Left hindlimb (tissue), 1 donor: ENCODE measurements around the gene NANOS1.

Experiments
- DNase-seq: peaks from one replicate; pipeline ENCODE4 v3.0.0-alpha.2; 2018

Gene NANOS1, protein sequence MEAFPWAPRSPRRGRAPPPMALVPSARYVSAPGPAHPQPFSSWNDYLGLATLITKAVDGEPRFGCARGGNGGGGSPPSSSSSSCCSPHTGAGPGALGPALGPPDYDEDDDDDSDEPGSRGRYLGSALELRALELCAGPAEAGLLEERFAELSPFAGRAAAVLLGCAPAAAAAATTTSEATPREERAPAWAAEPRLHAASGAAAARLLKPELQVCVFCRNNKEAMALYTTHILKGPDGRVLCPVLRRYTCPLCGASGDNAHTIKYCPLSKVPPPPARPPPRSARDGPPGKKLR

DNA sequence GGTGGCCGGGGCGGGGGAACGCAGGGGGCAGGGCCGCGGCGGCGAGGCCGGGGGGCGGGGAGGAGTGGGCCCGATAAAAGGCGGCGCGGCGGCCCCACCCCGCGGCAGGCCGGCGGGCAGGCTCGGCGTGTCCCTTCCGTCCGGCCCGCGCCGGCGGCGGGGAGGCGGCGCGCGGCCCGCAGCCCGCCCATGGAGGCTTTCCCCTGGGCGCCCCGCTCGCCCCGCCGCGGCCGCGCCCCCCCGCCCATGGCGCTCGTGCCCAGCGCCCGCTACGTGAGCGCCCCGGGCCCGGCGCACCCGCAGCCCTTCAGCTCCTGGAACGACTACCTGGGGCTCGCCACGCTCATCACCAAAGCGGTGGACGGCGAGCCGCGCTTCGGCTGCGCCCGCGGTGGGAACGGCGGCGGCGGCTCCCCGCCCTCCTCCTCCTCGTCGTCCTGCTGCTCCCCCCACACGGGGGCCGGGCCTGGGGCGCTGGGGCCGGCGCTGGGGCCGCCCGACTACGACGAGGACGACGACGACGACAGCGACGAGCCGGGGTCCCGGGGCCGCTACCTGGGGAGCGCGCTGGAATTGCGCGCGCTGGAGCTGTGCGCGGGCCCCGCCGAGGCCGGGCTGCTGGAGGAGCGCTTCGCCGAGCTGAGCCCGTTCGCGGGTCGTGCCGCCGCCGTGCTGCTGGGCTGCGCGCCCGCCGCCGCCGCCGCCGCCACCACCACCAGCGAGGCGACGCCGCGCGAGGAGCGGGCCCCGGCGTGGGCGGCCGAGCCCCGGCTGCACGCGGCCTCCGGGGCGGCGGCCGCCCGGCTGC, at the start of gene NANOS1:
NANOS1 (plus strand) TSS at position 102 of the 808 bp plus-strand sequence; CDS start at position 190, 88 bp downstream.
- peak; percentile 68 for DNase-seq

DNA sequence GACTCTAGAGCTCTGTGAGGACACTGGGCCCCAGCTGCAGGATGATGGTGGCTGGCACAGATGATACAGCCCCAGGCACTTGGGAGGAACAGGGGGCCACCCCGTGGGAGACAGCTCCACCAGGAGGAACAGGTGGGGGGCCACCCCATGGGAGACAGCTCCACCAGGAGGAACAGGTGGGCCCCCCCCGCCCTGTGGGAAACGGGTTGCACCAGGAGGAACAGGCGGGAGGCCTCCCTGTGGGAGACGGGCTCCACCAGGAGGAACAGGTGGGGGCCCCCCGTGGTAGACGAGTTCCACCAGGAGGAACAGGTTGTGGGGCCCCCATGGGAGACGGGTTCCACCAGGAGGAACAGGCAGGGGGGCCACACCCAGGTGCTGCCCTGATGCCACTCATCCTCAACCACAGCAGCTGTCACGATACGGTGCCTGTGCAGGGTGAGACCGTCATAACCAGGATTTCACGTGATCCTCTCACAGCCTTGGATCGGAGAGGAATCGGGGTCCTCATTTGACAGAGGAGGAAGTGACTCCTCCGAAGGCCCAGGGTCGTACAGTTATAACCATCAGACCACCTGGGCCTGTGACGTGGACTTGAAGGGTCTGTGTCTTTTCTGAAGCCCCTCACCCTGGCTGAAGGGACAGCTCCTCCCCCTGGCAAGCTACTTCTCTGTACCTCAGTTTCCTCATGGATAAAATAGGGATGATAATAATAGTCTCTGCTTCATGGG, 49.2 kb upstream of the NANOS1 start:
- no peak for DNase-seq

DNA sequence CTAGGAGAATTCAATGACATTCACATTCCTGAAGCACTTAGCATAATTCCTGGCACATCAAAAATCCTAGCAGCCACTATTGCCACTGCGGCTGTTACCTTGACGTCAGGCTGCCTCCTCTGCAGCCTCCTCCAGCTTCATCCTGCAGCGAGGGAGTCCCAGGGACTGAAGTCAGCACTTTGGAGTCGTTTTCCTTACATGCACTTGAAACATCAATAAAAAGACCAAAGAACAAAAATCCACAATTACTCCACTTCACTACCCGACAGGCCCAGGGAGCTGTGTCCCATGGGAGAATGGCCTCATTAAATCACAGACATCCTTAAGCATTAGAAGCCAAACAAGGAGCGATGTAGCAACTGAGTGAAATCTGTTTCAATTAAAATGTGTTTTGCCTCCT, 48.6 kb upstream of the NANOS1 start:
- DNase-seq, result no peak

DNA sequence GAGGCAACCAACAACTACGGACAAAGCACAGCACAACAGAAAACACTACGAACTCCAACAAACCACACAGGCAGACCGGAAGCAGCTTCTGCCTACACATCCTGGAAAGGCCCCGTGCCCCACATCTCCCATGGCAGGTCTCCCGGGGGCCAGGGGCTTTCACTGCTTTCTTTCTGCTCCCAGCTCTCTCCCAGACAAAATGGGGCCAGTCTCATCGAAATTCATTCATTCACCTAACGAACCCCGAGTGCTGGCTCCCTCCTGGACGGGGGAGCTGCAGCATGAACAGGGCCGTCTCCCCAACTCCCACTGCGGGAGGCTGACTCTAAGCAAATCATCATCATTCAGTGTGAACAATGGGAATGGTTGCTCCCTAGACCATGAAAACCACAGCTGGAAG, 47.6 kb upstream of the NANOS1 start:
- DNase-seq, result no peak

DNA sequence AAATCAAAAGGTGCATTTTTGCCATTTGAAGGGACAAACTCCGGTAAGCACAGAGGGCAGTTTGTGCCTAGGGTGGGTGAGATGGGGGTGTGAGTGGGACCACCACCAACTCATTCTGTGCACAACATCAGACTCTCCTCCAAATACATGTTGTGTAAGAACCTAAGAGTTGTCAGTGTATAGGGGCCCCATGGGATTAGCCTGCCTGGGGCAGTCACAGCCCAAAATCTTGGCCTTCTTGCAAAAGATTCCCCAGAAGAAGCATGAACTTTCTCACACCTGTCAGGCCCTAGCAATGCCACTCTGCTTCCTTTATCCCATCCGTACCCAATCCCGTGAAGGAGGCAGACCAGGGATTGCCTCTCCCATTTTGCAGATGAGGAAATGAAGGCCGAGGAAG, 47.1 kb upstream of the NANOS1 start:
- no peak for DNase-seq

DNA sequence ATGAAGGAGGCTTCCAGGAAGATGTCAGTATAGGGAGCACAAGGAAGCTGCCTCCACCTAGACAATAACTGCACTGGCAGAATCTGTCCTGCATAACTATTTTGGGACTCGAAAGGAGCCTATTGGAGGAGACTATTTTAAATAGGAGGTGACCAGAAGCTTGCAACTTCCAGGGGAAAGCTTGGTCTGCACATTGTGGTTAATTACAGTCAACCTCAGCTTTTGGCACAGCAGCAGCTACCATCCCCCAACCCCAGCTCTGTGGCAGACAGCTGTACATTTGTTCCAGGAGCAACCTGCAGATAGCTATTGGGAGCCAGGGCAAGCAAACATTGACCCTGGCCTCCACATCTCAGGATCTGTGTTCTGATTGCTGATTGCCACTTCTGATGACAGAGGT, 46.3 kb upstream of the NANOS1 start:
- no peak for DNase-seq

DNA sequence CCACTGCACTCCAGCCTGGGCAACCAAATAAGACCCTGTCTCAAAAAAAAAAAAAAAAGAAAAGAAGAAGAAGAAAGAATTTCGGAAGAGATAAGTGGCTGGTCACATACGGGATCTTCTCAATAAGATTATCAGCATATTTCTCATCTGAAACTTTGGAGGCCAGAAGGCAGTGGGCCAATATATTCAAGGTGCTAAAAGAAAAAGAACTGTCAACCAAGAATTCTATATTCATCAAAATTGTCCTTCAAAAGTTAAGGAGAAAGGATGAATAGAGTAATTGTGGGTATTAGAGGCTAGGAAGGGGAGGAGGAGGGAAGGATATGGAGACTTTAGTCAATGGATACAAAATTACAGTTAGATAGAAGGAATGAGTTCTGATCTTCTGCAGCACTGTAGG, 43.9 kb upstream of the NANOS1 start:
- no peak for DNase-seq

DNA sequence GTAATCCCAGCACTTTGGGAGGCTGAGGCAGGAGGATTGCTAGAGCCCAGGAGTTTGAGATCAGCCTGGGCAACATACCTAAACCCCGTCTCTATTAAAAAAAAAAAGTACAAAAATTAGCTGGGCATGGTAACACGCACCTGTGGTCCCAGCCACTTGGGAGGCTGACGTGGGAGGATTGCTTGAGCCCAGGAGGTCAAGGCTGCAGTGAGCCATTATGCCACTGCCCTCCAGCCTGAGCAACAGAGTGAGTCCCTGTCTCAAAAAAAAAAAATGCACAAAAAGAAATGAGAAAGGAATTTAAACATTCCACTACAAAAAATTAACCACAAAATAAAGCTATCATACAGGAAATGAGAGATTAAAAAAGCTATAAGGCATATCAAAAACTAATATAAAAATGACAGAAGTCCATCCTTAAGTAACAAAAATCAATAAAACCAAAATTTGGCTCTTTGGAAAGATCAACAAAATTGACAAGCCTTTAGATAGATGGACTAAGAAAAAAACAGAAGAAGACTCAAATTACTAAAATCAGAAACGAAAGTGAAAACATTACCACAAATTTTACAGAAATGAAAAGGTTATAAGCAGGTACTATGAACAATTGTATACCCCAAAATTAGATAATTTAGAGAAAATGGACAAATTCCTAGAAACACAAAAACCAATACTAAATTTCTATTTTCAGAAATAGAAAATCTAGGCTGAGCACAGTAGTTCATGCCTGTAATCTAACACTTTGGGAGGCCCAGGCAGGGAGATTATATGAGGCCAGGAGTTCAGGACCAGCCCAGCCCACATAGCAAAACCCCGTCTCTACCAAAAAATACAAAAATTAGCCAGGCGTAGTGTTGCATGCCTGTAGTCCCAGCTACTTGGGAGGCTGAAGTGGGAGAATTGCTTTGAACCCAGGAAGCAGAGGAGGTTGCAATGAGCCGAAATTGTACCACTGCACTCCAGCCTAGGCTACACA, 42.4 kb upstream of the NANOS1 start:
- no peak for DNase-seq

DNA sequence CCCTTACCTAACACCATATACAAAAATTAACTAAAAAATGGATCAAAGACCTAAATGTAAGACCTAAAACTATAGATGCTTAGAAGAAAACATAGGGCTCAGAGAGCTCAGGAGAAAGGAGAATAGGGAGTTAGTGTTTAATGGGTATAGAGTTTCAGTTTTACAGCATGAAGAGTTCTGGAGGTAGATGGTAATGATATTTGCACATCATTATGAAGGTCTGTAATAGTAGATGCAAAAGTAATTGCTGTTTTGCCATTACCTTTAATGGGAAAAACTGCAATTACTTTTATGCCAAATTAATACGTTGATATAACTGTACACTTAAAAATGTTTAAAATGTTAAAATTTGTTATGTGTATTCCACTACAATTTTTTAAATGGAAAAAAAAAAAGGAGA, 39.2 kb upstream of the NANOS1 start:
- no peak for DNase-seq

DNA sequence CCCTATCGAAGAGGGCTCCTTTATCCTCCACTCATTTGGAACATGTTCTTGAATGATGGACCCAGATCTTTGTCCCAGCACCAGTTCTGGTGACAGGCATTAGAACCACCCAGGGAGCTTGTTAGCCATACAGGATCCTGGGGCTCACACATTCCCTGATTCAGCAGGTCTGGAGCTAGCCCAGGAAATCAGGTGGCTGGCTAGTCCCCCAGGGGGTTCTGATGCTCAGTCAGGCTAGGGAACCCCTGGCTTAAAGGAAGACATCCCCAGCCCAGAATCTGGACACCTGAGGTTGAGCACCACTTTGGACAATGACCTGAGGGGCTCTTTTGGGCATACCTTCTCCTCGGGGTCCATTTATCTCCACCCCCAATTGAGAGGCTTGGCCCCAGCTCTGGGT, 37.0 kb upstream of the NANOS1 start:
- no peak for DNase-seq

DNA sequence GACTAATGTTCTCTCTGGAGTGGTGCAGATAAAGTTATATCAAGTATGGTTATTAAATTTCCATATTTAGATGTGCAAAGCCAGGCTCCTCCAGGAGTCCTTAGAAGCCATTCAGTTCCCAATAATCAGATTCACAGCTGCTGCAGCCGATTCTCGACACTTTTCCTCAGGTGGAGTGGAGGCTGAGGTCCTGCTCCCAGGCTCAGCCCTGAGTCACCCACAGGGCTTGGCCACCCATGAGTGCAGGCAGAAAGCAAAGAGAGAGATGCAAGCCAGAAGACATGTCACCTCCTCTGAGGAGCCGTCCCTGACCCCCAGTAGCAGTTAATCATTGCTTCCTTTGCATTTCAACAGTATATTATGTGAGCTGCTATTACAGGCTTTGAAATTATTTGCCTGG, 36.3 kb upstream of the NANOS1 start:
- no peak for DNase-seq

DNA sequence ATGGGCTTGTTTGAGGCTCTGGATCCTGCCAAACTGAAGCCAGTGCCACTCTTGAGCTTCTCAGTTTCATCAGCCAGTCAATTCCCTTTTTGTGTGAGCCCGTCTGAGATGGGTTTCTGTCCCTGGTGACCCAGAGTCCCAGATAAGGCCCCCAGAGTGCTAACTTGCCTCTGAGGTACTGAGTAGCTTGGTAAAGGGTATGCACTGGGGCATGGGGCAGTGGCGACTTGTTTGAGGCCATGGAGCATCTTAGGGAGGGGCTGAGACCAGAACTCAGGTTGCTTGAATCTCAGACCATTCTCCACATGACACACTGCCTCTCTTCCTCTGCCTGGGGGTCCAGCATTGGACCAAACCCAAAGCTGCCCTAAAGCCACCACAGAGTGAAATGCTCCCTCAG, 35.2 kb upstream of the NANOS1 start:
- no peak for DNase-seq

DNA sequence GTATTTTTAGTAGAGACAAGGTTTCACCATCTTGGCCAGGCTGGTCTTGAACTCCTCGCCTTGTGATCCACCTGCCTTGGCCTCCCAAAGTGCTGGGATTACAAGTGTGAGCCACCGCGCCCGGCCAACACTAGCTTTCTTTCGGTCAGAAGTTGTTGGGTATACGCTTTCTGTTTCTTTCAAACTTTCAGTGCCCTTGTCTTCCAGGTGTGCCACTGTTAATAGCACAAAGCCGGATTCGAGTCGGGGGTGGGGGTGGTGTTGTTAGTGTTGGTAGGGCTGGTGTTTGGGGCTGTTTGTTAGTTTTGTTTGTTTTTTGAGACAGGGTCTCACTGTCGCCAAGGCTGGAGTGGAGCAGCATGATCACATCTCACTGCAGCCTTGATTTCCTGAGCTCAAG, 33.8 kb upstream of the NANOS1 start:
- DNase-seq, result no peak

DNA sequence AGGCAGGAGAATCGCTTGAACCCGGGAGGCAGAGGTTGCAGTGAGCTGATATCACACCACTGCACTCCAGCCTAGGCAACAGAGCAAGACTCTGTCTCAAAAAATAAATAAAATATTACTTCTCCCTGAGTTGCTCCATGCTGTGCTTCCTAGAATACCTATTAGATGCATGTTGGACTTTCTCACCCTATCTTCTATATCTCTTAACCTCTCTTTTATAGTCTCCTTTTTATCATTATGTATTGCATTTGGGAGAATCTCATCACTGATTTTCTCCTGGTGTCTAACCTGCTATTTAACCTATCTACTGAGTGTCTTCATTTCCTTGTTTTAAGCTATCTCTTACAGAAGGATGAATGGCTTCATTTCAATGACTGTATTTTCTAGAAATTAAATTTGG, 32.1 kb upstream of the NANOS1 start:
- DNase-seq, result no peak

DNA sequence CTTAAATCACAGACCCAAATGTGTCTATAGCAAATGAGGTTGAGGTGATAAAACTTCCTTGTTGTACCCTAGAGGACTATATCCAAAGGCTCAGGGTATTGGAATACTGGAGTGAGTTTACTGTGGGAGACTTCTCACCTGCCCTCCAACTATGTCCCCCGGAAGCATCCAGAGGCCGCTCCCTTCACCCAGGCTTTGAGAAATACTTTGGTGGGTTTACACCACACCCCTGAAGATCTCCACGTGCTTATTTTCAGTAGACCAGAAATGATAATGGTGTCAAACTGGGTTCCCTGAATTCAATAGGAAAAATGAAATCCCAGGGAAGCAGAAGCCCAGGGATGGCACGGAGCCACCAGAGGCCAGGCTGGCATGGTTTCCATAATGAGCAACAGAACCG, 31.3 kb upstream of the NANOS1 start:
- DNase-seq, result no peak

DNA sequence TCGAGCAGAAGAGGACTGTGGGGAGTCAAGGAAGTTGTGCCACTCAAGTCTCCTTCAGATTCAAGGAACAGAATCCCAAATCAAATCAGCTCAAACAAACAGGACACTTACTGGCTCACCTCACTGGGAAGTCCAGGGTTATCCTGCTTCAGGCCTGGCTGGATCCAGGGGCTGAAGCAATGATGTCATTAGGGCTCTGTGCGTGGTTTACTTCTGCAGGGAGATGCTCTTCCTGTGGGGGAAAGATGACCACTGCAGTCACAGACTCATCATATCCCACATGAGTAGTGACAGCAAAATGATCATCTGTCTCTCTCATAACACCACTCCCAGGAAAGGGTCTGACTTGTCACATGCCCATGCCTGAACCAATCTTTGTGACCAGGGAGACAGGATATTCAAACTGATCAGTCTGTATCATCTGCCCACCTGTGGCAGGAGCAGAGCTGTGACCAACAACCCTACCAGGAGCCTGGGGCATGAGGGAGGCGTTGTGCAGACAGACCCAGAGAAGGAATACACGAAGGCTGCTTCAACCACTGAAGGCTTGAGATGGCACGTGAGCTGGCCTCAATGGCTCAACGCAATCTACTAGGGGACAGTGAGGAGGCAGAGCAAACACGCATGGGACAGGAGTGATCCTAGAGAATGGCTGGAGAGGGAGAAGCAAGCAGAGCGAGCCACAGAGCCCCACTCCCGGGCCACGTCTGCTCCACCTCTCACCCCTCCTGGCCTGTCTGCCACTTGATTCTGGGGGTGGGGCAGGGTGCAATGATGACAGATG, 27.6 kb upstream of the NANOS1 start:
- no peak for DNase-seq

DNA sequence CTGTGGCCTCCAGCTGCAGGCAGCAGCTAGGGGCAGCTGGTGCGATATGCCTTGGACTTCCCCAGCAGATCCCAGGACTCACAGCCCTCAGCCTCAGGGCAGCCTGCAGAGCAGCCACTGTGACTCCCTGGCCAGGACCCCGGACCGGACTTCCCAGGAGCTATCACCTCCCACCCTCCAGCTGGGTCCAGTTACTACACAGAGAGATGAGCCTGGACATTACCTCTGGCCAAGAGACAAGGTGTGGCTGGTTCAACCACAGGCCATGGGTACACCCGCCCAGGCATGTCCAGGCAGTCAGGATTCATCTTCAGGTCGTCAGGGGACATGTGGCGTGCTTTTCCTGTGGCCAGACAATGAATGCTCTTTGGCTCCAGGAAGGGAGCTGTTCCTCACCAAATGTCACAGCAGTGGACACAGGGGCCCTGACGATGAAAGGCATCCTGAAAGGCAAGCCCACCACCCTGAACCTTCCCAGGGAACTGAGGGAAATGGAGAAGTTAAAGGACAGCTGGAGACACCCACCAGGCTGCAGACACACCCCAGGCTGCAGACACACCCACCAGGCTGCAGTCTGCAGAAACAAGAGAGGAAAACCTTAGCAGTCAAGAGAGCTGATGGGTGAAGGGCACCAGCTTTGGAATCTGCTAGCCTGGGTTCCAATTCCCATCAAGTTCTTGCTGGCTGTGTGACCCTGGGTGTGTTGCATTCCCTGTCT, 25.8 kb upstream of the NANOS1 start:
- no peak for DNase-seq

DNA sequence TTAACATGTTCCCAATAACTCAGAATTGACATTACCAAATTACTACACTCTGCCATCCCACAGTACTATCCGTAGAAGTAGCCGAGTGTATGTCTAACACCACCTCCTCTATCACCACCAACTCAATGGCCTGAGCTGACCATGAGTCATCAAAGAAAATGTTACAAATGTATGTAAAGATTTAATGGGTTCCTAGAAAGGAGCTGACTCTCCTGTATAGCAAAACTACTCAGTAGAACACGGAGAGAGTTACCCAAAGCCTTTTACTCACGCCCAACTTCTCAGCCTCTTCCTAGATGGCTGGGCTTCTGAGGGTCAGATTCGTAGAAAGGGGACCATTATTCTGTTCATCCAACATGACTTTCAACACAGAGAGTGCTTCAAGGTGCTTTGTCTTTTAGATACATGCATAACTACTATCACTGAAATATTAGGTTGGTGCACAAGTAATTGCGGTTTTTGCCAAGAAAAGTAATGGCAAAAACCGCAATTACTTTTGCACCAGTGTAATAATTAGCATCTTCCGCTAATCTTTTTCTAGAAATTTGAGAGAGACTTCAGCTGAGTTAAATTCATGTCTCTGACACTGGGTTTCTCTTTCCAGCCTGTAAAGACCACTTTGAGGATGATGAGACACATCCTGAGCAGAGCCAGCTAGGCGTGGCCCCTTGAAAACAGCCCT, 24.0 kb upstream of the NANOS1 start:
- no peak for DNase-seq

DNA sequence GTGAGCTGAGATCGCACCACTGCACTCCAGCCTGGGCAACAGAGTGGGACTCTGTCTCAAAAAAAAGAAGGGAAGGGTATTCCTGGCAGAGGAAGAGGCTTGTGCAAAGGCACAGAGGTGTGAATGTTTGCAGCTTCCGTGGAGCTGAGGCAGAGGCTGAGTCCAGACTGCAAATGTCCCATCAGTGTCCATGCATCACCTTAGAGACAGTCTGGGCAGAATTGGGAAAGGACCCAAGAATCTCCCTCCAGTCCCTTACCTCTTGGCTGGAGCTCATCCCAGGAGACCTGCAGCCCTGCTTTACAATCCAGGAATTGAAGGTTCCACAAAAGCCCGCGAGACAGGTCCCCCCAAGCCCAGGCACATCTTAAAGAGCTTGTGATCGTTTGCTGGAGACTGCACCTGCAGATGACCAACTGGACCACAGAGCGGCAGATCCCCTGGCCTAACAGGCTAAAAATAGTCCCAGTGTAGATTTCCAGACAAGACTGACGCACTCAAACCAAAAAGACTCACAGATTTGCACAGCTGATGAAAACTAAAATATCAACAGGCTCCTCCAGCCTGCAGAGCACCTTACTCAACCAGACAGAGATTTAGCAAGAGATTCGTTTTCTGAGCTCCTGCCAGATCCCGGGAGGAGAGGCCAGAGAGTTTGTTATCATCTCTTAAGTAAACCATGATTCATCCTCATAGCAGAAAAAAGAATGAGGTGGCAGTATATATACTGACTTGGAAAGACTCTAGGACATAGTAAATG, 22.9 kb upstream of the NANOS1 start:
- no peak for DNase-seq

DNA sequence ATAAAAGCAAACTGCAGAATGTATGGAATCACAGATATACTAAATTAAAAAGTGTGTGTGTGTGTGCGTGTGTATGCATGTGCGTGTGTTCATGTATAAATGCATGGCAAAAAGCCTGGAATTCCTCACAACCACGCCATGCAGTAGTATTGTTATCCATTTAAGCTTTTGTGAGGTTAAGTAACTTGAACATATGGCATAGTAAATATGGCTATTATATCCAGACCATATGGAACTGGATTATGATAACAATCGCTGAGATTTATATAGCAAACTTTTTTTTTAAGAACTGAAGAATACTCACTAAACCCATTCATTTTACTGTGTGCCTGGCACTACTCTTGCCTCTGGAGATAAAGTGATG, 22.3 kb upstream of the NANOS1 start:
- no peak for DNase-seq
